Measurements from ENCODE around the gene ROBO4. TPM values are rescaled to one million over a fixed set of nuclear protein-coding genes. Genes with fewer than 3 reads are reported as not detected.

The ROBO4 gene
- total RNA-seq, 1 experiment from 2014 or later, result 10.6 TPM

GRCh38 chr11:124935548-124936514 is 38.2 kb upstream of the ROBO4 start, which contains the start of gene HEPACAM:
HEPACAM (minus strand) TSS chr11:124936047; CDS start chr11:124936006, 41 bp downstream.
- DNase-seq (ENCODE audit: unreplicated experiment), result no peak
- Mint-ChIP-seq H3K4me3 (ENCODE audit: unreplicated experiment) (no peak within 1 kb of the TSS), H3K36me3 (ENCODE audit: insufficient read depth, unreplicated experiment) (no peaks in the 10 kb centered on the region), H3K27ac (ENCODE audit: low read depth, unreplicated experiment) (no peak within 1 kb of the TSS), H3K9me3 (ENCODE audit: unreplicated experiment) (no peaks in the 10 kb centered on the region), H3K4me1 (ENCODE audit: insufficient read depth, unreplicated experiment) (no peaks in the 10 kb centered on the region), H3K27me3 (ENCODE audit: insufficient read depth, unreplicated experiment) (no peaks in the 10 kb centered on the region)
- CTCF ChIA-PET, result interaction anchor here (0.6 to 1.0 kb wide), 5 partner anchors 8 to 518 kb away, joined by 3 to 4 read pairs (median 3); no protein-coding TSS in a partner anchor
- intact Hi-C loops (cut with micrococcal nuclease), result no loop called here
- POLR2A ChIA-PET, result interaction anchor here (2.6 kb wide), 1 partner anchor 18 kb away, joined by 9 read pairs; the partner anchor contains the start of gene CCDC15
- no TSS peak for BruUV-seq (replicated peaks)
- TF ChIP-seq, protein P1, sequence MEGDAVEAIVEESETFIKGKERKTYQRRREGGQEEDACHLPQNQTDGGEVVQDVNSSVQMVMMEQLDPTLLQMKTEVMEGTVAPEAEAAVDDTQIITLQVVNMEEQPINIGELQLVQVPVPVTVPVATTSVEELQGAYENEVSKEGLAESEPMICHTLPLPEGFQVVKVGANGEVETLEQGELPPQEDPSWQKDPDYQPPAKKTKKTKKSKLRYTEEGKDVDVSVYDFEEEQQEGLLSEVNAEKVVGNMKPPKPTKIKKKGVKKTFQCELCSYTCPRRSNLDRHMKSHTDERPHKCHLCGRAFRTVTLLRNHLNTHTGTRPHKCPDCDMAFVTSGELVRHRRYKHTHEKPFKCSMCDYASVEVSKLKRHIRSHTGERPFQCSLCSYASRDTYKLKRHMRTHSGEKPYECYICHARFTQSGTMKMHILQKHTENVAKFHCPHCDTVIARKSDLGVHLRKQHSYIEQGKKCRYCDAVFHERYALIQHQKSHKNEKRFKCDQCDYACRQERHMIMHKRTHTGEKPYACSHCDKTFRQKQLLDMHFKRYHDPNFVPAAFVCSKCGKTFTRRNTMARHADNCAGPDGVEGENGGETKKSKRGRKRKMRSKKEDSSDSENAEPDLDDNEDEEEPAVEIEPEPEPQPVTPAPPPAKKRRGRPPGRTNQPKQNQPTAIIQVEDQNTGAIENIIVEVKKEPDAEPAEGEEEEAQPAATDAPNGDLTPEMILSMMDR (IDR thresholded peaks at IDR 0.05; ENCODE audit: unreplicated experiment), result no peak

DNA sequence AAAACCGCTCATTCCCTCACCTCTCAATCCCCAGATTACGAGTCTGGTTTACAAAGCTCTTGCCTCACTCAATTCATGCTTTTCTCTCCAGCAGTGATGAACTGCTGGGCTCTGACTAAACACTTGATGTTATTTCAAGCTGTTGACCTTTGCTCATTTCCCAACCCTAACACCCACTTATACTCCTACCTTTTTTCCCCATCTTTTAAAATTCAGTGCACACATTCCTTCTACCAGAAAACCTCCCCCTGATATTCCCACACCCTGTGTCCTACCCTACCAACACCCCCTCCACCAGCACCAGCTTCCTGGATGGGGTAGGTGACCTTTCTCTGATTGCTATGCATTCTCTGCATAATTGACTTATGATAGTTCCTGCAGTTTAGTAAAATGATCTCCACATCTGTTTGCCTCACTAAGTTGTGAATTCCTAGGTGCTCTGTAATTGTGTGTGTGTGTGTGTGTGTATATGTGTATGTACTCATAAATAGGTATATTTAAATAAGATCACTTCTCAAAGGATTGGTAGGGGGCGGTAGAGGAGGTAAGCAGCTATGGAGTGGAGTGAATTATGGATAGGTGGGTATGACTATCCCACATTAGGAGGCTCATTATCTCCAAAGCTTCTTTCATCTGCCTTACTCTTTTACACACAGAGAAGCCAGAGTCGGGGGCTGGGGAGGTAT is 37.3 kb upstream of the ROBO4 start:
- no peaks in the 10 kb centered on the region for H3K27me3 Mint-ChIP-seq (ENCODE audit: insufficient read depth, unreplicated experiment)
- H3K9me3 Mint-ChIP-seq (ENCODE audit: unreplicated experiment), result no peaks in the 10 kb centered on the region
- no peaks in the 10 kb centered on the region for H3K36me3 Mint-ChIP-seq (ENCODE audit: insufficient read depth, unreplicated experiment)
- TF ChIP-seq, protein P1 (IDR thresholded peaks at IDR 0.05; ENCODE audit: unreplicated experiment), result no peak
- no peak overlapping the region for H3K27ac Mint-ChIP-seq (ENCODE audit: low read depth, unreplicated experiment)
- no peaks in the 10 kb centered on the region for H3K4me1 Mint-ChIP-seq (ENCODE audit: insufficient read depth, unreplicated experiment)
- intact Hi-C loops (cut with micrococcal nuclease), result no loop called here
- H3K4me3 Mint-ChIP-seq (ENCODE audit: unreplicated experiment), result no peak overlapping the region
- DNase-seq (ENCODE audit: unreplicated experiment), result peak; percentile 54
- no TSS peak for BruUV-seq (replicated peaks)
- CTCF ChIA-PET, result interaction anchor here (0.7 to 0.9 kb wide), 7 partner anchors 10 to 1211 kb away, joined by 3 to 5 read pairs (median 3); no protein-coding TSS in a partner anchor
- POLR2A ChIA-PET, result interaction anchor here (2.6 kb wide), 1 partner anchor 19 kb away, joined by 9 read pairs; the partner anchor contains the start of gene CCDC15

- Mint-ChIP-seq H3K27ac (ENCODE audit: low read depth, unreplicated experiment) (no peak overlapping the region), H3K4me3 (ENCODE audit: unreplicated experiment) (no peak overlapping the region), H3K27me3 (ENCODE audit: insufficient read depth, unreplicated experiment) (no peaks in the 10 kb centered on the region), H3K9me3 (ENCODE audit: unreplicated experiment) (no peaks in the 10 kb centered on the region), H3K36me3 (ENCODE audit: insufficient read depth, unreplicated experiment) (no peaks in the 10 kb centered on the region), H3K4me1 (ENCODE audit: insufficient read depth, unreplicated experiment) (no peaks in the 10 kb centered on the region)
- no TSS peak for BruUV-seq (replicated peaks)
- no peak for DNase-seq (ENCODE audit: unreplicated experiment)
- intact Hi-C loops (cut with micrococcal nuclease), result no loop called here
- ChIA-PET POLR2A (interaction anchor here (0.8 kb wide), 1 partner anchor 15 kb away, joined by 3 read pairs; no protein-coding TSS in a partner anchor), CTCF (no interaction called here)
- TF ChIP-seq, protein P1 (IDR thresholded peaks at IDR 0.05; ENCODE audit: unreplicated experiment), result no peak
Observed at GRCh38 chr11:124930799-124931198, 33.1 kb upstream of the ROBO4 start.

All from MCF 10A (cell line).